HG03196 (cell line): ENCODE results near the gene ZFPM1.

Source experiments
- ATAC-seq: cut with Tn5 transposase; IDR thresholded peaks from one replicate; pipeline ENCODE4 v1.9.1; 2021; ENCODE audit not compliant: unreplicated experiment

The ZFPM1 gene

GRCh38 chr16:88495268-88495772 is 42.2 kb downstream of the ZFPM1 start:
- ATAC-seq = no peak

GRCh38 chr16:88497561-88498462 is 44.7 kb downstream of the ZFPM1 start:
- ATAC-seq = no peak

DNA sequence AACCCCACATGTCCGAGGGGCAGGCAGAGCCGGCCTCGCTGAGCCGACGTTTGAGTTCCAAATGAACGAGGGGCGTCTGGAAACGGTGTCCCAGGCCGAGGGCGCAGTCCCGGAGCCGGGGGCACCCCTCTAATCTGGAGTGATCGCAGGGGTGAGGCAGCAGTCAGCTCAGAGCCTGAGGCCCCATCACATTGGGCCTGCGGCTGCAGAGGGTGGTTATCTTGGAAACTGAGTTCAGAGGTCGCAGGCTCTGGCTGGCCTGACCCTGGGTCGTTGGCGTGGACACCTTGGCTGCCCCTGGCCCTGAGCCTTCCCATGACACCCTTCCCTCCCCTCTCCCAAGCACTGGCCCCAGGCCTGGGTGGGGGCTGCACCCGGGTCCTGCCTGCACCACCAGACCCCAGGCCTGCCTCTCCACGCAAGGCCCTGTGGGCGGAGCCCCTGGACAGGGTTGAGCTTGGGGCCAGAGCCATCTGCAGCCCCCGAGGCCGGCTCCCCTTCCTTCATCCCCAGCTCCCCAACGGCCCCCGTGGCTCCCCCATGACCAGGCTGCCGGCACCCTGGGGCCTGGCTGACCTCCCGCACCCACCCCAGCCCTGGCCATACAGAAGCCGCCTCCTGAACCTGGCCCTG is 45.6 kb downstream of the ZFPM1 start:
- ATAC-seq = no peak

DNA sequence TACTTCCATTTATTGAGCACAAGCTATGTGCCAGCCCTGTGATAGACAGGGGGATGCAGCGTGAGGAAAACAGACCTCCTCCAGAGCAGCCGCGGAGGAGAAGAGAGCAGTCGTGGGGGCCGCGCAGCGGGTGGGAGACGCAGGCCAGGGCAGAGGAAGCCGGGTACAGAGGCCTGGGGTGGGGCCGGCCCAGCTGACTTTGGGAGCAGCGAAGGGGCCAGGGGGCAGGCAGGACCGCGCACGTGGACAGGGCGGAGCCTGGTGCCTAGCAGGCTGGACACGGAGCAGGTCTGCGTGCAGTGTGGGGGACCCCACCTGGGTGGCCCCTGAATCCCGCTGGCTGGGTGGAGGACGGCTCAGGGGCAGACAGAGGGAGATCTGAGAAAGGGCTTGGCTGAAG is 46.2 kb downstream of the ZFPM1 start:
- ATAC-seq = no peak

DNA sequence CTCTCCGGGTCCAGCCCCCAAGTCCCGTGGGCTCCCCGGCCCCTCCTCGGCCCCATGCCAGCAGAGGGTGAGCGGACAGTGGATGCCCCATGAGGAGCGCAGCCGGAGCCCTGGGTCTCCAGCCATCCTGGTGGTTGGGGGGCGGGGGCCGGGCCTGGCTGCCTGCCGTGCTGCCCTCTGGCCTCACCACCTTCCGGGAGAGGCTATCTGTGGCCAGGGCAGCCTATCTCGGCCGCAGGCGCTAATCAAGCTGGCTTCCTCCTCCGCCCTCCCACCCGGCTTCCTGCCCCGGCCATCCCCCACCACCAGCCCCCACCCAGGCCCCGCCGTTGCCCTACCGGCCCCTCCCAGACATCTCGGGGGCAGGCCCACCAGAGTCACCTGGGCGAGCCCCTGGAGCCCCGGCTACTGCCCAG is 46.8 kb downstream of the ZFPM1 start:
- ATAC-seq = no peak

GRCh38 chr16:88500255-88500661 is 47.2 kb downstream of the ZFPM1 start:
- no peak for ATAC-seq

DNA sequence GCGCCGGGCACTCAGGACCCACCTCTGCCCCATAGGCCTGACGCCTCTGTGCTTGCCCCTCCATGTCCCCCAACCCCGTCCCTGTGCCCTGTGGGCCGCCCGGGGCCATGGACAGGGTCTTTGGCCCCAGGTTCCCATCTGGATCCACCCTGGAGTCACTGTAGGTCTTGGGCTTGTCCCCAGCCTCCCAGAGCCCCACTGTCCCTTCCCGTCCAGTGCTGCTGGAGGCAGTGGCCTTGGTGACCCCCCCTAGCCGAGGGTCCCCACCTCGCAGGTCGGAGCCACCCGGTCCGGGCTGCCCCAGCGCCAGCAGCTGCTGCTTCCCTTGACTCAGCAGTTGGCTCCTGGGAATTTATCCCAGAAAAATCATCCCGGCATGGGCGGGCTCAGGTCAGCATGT is 49.3 kb downstream of the ZFPM1 start:
- ATAC-seq = no peak

DNA sequence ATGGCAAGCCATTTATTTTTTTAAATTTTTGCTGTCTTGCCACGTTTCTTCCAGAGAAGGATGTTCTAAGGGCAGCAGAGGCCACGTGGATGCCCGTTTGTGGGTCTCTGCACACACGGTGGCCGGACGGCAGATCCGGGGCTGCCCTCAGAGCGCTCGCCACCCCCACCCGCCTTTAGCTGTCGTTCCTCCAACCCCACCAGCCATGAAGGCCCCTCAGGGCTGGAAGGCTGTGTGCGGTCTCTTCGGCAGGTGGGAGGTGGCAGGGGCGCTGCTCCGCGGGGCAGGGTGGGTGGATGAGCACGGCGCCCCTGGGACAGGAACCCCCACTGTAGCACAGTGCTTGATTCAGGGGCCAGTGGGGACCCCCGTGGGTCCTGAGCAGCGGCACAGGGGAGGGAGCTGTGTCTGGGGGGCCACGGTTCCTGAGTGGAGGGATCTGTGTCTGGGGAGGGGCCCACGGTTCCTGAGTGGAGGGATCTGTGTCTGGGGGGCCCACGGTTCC is 49.7 kb downstream of the ZFPM1 start:
- ATAC-seq = no peak

DNA sequence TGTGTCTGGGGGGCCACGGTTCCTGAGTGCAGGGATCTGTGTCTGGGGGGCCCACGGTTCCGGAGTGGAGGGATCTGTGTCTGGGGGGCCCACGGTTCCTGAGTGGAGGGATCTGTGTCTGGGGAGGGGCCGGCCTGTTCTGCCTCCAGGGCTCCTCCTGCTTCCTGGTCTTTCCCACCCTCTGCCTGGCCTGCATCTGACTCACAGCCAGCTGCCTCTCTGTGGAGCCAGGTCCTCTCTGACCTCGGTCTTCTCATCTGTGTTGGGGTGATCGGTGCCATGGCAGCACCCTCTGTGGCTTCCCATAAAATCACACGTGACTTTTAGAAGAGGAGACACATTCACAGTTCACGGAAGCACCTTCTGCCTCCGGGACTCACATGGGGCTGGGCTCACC is 50.3 kb downstream of the ZFPM1 start:
- ATAC-seq = no peak

DNA sequence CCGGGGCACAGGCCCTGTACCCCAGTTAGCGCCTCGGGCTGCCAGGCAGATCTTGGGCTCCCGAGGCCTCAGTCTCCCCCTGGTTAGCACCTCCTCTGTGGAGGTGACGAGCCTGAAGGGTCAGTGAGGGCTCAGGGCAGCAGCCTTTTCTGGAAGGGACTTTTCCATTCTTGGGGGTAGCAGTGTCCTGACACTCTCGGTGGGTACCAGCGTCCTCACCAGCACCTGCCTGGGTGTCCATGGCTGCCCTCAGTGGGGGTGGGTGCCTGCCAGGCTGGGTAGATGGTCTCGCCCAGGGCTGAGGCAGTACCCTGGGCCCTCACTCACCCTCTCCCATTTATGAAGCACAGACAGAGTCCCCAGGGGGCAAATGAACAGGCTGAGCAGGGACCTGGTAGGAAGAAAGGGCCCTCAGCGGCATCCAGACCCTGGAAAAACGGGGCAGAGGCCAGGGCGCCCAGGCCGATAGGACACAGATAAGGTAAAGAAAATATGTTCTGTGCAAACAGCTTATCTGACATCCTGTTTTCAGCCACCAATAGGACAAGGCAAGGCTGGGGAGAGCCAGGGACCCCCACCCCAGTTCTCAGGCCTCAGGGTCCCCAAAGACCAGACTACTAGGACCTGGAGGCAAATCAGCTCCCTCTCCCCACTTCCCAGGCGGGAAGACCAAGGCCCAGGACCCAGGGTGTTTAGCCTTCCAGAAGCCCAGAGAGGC is 50.9 kb downstream of the ZFPM1 start:
- ATAC-seq = no peak

DNA sequence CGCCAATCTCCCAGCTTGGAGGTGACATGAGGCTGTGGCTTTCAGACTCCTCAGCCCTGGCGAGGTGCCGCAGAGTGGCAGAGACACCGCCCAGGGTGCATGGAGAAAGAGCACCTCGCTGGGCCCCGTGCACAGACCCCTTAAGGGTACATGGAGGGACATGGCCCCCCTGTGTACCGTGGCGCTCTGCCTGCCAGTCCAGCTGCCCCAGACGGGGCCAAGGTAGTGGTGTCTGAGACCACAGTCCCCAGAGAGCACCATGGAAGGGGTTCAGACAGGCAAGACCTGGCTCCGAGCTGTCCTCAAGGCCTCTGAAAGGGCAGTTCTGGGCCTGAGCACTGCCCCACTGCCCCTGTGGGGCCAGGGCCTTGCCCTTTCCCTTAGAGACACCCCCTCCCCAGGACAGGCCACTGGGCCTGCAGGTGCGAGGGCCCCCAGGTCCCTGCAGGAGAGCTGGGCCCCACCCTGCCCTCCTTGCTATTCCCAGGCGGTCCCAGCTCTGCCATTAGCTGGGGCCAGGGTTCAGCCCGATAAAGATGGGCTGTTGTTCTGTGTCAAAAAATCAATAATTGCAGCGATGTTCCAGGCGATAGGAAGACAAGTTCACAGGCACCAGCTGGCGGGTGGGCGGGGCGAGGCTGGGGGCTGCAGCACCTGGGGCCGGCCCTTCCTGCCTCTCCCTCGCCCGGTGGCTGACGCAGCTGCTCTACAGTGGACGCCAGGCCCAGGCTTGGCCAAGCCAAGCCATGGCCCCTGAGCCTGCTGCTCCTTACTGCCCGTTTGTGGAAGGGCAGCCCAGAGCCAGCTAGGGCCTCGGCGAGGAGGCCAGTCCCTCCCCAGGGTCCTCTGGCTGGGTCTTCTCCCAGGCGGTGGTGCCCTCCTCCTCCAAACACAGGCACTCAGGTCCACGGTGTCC is 51.7 kb downstream of the ZFPM1 start:
- ATAC-seq = no peak

DNA sequence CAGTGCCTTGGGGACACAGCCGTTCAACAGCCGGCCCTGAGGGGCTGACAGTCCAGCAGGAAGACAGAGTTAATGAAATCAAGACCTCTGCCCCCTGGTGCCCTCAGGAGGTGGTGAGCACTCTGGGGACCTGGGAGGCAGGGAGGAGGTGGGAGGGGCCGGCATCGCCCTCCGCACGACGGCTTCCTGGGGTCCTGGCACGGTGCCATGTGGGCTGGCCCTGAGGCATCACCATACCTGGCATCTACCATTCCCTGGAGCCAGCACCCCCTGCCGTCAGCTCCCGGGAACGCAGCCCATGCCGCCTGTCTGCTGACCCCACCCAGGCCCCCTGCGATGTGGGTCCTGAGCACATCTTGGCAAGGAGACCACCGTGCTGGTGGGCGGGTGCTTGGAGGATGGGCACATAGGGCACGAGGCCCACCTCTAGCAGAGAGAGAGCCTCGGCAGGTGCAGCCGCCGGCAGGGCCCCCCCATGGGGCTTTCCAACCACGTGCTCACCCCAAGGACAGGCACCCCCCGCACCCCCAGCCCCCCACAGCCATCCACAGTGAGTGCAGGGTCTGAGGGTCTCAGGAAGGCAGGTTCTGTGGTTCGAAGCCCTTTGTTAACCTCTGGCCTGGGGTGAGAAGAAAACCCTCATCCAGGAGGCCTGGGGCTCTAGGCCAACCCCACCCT is 52.5 kb downstream of the ZFPM1 start:
- ATAC-seq = no peak

DNA sequence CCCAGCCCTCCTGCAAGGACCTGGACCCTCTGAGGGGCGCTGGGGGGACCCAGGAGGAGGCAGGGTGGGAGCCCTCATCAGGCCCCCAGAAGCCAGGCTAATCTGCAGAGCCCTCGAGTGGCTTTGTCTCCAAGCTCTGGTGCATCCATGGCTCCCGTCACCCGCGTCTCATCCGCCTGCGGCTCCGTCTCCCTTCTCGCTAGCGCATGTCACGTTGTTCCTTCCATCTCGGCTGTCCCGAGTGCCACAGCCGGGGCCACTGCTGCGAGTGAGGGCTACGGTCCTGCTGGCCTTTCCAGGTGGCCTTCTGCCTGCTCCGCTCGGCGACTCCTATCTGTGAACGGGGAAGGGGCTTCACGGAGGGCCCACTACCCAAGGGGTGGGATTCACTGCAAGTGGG is 53.6 kb downstream of the ZFPM1 start:
- no peak for ATAC-seq

- no peak for ATAC-seq
Measured at GRCh38 chr16:88507231-88507743, 54.2 kb downstream of the ZFPM1 start.

DNA sequence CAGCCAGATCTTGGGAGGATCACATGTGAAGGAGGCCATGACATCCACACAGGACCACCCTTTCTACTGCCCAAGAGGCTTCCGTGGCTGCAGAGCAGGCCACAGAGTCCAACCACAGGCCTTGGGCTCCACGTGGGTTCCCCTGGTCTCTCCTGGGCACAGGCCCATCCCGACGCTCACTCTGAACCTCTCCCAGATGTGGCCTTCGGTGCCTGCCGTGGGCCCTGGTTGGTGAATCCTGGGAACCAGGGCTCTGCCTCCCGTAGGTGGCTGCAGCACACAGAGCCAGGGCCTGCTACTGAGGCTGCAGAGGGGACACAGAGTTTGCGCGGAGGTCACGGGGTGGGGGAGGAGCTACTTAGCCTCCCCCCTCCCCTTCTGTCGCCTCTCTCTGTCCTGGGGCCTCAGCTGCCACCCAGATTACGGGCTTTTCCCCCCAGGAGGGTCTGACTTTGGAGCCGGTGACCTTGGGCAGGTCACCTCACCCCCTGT is 55.3 kb downstream of the ZFPM1 start:
- ATAC-seq = no peak

DNA sequence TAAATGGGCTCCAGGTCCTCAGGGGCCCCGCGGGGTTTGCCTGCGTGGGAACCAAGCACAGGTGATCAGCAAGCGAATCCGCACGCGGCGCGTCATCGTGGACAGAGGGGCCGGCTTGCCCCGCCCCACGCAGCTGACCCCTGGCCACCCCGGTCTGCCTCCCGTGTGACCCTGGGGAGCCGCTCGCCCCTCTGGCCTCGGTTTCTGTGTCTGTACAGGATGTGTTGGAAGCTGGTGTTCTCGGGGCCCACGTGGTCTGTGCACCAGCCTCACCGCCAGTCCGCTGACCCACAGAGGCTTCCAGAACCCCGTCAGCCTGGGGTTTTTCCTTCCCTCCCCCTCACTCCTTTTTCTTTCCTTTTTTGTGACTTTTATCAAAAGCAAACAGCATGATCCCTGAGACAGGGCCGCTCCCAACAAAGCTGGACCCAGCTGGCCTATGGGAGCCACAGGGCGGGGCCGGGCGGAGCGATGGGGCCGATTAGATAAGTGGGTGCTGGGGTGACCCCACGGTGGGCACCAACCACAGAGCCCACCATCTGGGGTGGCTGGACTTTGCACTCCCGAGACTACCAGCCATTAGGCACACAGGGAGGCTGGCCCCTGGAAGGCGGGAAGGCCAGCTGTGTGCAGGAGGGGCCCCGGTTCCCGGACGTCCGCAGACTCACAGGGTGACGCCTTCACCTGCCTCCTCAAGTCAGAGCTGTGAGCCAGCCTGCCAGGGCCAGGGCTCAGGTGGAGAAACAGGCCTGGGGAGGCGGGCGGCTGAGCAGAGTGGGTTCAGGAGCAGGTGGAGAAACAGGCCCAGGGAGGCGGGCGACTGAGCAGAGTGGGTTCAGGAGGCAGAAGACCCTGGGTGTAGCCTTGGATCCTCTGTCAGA is 56.0 kb downstream of the ZFPM1 start:
- no peak for ATAC-seq

- no peak for ATAC-seq
Measured at GRCh38 chr16:88509749-88510069, 56.6 kb downstream of the ZFPM1 start.

DNA sequence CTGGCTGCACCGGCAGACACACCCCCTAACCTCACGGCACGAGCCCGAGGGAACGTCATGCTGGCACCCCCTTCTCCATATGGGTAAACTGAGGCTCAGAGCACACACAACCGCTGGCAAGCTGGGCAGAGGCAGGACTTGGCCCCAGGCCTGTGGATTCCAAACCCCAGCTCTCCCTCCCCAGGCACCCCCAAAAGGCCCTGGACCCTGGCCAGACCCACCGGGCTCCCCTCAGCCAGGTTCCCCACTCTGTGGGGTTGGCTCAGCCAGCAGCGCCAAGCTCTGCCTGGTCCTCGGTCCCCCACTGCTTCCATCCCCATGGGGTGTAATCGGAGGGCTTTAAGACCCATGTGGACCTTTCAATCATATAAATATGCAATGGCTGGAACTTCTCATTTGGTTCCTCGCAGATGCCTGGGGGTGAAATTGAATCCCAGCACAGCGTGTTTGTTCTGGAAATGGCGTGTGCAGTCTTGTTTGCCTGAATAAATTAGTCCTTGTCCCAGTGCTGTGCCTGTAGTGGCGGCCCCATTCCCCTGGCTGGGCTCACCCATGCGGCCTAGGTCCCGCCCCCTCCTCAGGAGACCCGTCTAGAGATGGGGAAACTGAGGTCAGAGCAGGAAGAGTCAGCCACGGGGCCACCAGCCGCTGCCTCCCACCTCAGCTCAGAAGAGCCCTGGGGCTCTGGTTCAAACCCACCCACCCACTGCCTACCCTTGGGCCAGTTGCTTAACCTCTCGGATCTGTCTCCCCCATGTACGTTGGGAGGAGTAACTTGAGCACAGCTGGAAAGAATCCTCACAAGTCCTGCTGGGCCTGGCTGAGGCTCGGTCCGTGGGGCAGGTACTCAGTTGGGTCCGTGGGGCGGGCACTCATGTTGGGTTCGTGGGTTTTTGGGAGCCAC is 57.3 kb downstream of the ZFPM1 start:
- no peak for ATAC-seq
